GM19468 (cell line): ENCODE measurements around the gene GHR.
"Not testable (repeated sequence)": the region's sequence is repeated elsewhere in the genome, so short reads cannot be mapped to it uniquely, and the experiment has no call there.

Source experiments
- ATAC-seq: cut with Tn5 transposase; IDR thresholded peaks from one replicate; pipeline ENCODE4 v1.9.1; 2021; ENCODE audit warnings: mild to moderate bottlenecking, moderate library complexity, moderate number of reproducible peaks; ENCODE audit not compliant: unreplicated experiment; ENCODE audit errors: extremely low read depth

Gene GHR

GRCh38 chr5:42636425-42636824 is 213.2 kb downstream of the GHR start:
- no peak for ATAC-seq

- no peak for ATAC-seq
Measured at GRCh38 chr5:42636946-42637345, 213.7 kb downstream of the GHR start.

GRCh38 chr5:42638972-42639371 is 215.7 kb downstream of the GHR start:
- ATAC-seq, result no peak

GRCh38 chr5:42640835-42641234 is 217.6 kb downstream of the GHR start:
- no peak for ATAC-seq

GRCh38 chr5:42641336-42642005 is 218.2 kb downstream of the GHR start:
- no peak for ATAC-seq

GRCh38 chr5:42642006-42642405 is 218.8 kb downstream of the GHR start:
- ATAC-seq, result no peak

- ATAC-seq, result no peak
Measured at GRCh38 chr5:42643360-42643759, 220.1 kb downstream of the GHR start.

- ATAC-seq, result no peak
Measured at GRCh38 chr5:42645138-42645537, 221.9 kb downstream of the GHR start.

- ATAC-seq, result no peak
Measured at GRCh38 chr5:42648036-42648435, 224.8 kb downstream of the GHR start.

GRCh38 chr5:42648915-42649314 is 225.7 kb downstream of the GHR start:
- no peak for ATAC-seq

- no peak for ATAC-seq
Measured at GRCh38 chr5:42650084-42650483, 226.8 kb downstream of the GHR start.

- ATAC-seq, result no peak
Measured at GRCh38 chr5:42653705-42654104, 230.5 kb downstream of the GHR start.

GRCh38 chr5:42654645-42655044 is 231.4 kb downstream of the GHR start:
- ATAC-seq, result no peak

GRCh38 chr5:42655982-42656650 is 232.9 kb downstream of the GHR start:
- ATAC-seq, result no peak

GRCh38 chr5:42656651-42657015 is 233.4 kb downstream of the GHR start:
- ATAC-seq, result no peak

- not testable (repeated sequence) for ATAC-seq
Measured at GRCh38 chr5:42659869-42660268, 236.6 kb downstream of the GHR start.

GRCh38 chr5:42665857-42666256 is 242.6 kb downstream of the GHR start:
- ATAC-seq, result no peak

- ATAC-seq, result no peak
Measured at GRCh38 chr5:42666869-42667268, 243.6 kb downstream of the GHR start.

GRCh38 chr5:42668254-42668653 is 245.0 kb downstream of the GHR start:
- ATAC-seq, result no peak

- no peak for ATAC-seq
Measured at GRCh38 chr5:42672925-42673324, 249.7 kb downstream of the GHR start.

GRCh38 chr5:42675602-42676001 is 252.4 kb downstream of the GHR start:
- ATAC-seq, result no peak

GRCh38 chr5:42676362-42676761 is 253.1 kb downstream of the GHR start:
- ATAC-seq, result no peak
